D721Med (cell line): Measurements from ENCODE around the gene FCN2.

Source experiments
- DNase-seq: peaks from one replicate; pipeline ENCODE4 v3.0.0; 2011; ENCODE audit warnings: low spot score; ENCODE audit not compliant: insufficient read length
- FAIRE-seq: peaks from 2 replicates; lab custom pipeline; 2011; peaks lifted over from hg19 to GRCh38; lab: Jason Lieb, UNC
- CTCF ChIP-seq: IDR thresholded peaks from 2 replicates; pipeline ENCODE4 v1.5.1; 2012; ENCODE audit warnings: mild to moderate bottlenecking, control low read depth; ENCODE audit not compliant: insufficient read depth; ENCODE audit errors: missing control alignments

Gene FCN2

GRCh38 chr9:134880484-134881312 lies at the start of gene FCN2:
FCN2 (plus strand) TSS chr9:134880810; CDS start chr9:134880822, 12 bp downstream.
- FAIRE-seq (no peak), DNase-seq (no peak)
- TF ChIP-seq CTCF: no peak

DNA sequence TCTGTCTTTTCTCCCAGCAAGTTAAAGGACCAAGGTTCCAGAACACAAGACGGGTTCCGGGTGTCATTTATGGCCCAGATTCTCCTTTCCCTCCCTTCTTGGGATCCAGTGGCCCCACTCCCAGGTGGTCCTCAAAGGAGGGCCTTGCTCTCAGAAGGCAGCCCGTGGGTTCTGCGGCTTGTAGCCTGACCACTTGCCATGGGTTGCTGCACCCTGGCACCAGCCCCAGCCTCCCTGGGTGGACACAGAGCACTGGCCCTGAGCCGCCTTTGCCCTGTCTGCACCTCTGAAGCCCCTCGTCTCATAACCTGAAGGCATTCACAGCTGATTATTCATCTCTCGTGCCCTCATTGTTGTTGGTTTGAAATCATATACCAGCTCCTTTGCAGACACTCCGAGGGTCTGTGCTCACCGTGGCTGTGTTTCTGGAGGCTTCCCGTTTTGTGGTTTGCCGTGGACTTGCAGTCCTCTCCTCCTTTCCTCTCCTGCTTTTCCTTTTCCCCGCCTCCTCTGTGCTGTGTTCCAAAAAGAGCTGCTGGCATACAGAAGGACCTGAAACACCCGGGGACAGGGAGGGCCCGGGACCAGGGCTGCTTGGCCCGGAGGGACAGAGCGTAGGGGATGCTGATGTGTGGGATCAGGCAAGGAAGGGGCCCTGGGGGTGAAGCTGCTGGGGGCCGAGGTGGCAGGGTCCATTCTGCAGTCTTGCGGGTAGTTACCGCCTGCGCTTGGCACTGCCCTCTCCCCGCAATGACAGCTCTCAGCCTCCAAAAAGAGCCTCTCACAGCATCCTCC lies 49.5 kb upstream of the FCN2 start:
- no peak for TF ChIP-seq CTCF
- DNase-seq: no peak
- no peak for FAIRE-seq

DNA sequence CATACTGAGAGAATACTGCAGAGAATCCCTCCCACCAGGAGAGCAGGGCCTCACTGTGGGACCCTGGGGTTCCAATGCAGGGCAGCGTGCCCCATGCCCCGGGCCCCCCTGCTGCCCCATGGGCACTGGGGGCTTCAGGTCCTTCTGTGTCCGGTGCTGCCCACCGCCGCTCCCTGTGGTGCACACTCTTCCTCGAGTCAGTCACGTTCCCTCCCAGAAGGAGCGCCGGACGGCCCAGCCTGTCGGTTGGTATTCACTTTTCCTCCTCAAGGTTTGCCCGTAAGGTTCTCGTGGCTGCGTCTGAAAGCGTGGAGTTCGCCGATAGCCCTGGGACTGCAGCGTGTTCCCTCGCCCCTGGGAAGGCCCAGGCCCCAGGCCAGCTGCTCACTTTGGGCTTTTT lies 48.1 kb upstream of the FCN2 start:
- TF ChIP-seq CTCF: no peak
- no peak for FAIRE-seq

GRCh38 chr9:134833294-134833880 lies 47.2 kb upstream of the FCN2 start:
- DNase-seq (no peak), FAIRE-seq (no peak)
- TF ChIP-seq CTCF: no peak

More for the DNA sequence above, 48.1 kb upstream of the FCN2 start:
- DNase-seq: no peak

DNA sequence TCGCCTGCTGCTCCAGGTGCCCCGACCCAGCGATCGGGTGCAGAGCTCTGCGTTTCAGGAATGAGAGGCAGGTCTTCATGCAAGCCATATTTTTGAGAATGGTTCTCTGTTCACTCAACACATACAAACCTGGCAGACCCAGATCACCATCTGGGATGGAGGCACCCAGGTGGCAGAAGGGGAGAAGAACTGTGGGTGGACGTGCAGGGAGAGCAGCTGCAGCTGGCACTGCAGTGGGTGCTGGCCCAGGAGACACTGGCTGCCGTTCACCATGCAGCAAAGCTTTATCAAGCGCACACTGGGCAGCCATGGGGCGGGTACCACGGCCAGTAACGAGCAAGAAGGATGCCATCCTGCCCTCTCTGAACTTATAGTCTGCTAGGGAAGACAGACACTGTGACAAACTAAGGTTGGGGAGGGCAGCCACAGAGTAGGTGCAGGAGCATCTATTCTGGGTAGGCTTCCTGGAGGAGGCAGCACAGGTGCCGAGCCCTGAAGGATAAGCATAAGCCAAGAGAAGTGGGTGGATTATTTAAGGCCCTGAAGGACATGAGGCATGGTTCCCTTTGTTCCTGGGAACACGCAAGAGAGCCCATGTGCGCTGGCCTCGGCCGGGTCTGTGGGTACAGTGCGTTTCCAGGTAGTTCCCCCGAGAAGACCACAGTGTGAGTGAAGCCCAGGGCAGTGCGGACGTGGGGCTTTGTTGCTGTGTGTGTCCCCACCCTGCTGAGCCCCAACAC lies 46.2 kb upstream of the FCN2 start:
- FAIRE-seq (no peak), DNase-seq (no peak)
- TF ChIP-seq CTCF: no peak

DNA sequence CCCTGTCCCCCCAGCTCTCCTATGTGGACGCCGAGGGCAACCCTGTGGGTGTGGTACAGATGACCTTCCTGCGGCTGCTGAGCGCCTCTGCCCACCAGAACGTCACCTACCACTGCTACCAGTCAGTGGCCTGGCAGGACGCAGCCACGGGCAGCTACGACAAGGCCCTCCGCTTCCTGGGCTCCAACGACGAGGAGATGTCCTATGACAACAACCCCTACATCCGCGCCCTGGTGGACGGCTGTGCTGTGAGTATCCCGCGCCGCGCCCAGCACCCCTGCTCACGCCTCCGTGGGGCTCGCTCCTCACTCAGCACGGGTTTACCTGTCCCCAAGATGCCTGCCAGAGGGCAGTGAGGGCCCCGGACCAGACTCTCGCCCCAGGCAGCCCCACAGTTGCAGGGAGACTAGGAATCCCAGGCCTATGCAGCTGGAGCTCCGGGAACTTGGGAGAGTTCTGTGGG lies 45.6 kb upstream of the FCN2 start:
- no peak for TF ChIP-seq CTCF
- no peak for FAIRE-seq

More for the DNA sequence above, 45.6 kb upstream of the FCN2 start:
- no peak for DNase-seq
